DOHH2 (cell line): Measurements from ENCODE around the gene TMCC1.
"Not testable (repeated sequence)": the region's sequence is repeated elsewhere in the genome, so short reads cannot be mapped to it uniquely, and the experiment has no call there.

ENCODE experiments used
- H3F3A ChIP-seq: fragments of 200-600 bp; sonication (generic), shearing (Covaris generic); 2 replicates; pipeline ENCODE4 v1.6.0; 2016; ENCODE audit warnings: antibody characterized with exemption, mild to moderate bottlenecking; ENCODE audit not compliant: control insufficient read depth, insufficient read depth
- H3K27ac ChIP-seq: fragments of 200-600 bp; sonication (generic); 2 replicates; pipeline ENCODE4 v1.5.1; 2014; ENCODE audit warnings: low read depth, mild to moderate bottlenecking, low read length, moderate library complexity
- H3K27me3 ChIP-seq: fragments of 200-600 bp; sonication (generic); 2 replicates; pipeline ENCODE4 v1.6.1; 2014; ENCODE audit warnings: mild to moderate bottlenecking, low read length, mixed read lengths; ENCODE audit not compliant: control insufficient read depth
- H3K36me3 ChIP-seq: fragments of 200-600 bp; sonication (generic); 2 replicates; pipeline ENCODE4 v1.6.1; 2014; ENCODE audit warnings: mild to moderate bottlenecking, low read length, moderate library complexity, mixed read lengths; ENCODE audit not compliant: control insufficient read depth
- H3K4me1 ChIP-seq: fragments of 200-600 bp; sonication (generic); 2 replicates; pipeline ENCODE4 v1.6.1; 2014; ENCODE audit warnings: mild to moderate bottlenecking, low read length, mixed read lengths; ENCODE audit not compliant: control insufficient read depth
- H3K4me2 ChIP-seq: fragments of 200-600 bp; sonication (generic); 2 replicates; pipeline ENCODE4 v1.6.0; 2014; ENCODE audit warnings: mild to moderate bottlenecking, low read length, moderate library complexity
- H3K4me3 ChIP-seq: fragments of 200-600 bp; sonication (generic); 2 replicates; pipeline ENCODE4 v1.5.1; 2014; ENCODE audit warnings: mild to moderate bottlenecking, low read length, mixed read lengths
- H3K79me2 ChIP-seq: fragments of 200-600 bp; sonication (generic); 2 replicates; pipeline ENCODE4 v1.6.1; 2014; ENCODE audit warnings: mild to moderate bottlenecking, low read length, mixed read lengths; ENCODE audit not compliant: control insufficient read depth
- H3K9me2 ChIP-seq: fragments of 200-600 bp; sonication (generic); replicated peaks from 2 replicates; pipeline ENCODE4 v1.6.1; 2014; ENCODE audit warnings: mild to moderate bottlenecking, low read length, mixed read lengths; ENCODE audit not compliant: control insufficient read depth
- H3K9me3 ChIP-seq: fragments of 200-600 bp; sonication (generic); 2 replicates; pipeline ENCODE4 v1.6.1; 2014; ENCODE audit warnings: antibody characterized with exemption, low read length, mixed read lengths; ENCODE audit not compliant: control insufficient read depth, insufficient read depth
- H4K20me1 ChIP-seq: fragments of 200-600 bp; sonication (generic); 2 replicates; pipeline ENCODE4 v1.6.0; 2014; ENCODE audit warnings: low read depth, mild to moderate bottlenecking, antibody characterized with exemption, low read length, moderate library complexity; ENCODE audit not compliant: control insufficient read depth, insufficient read depth
- EZH2phosphoT487 ChIP-seq: fragments of 200-600 bp; sonication (generic); IDR thresholded peaks from 2 replicates; pipeline ENCODE4 v1.6.1; 2017; ENCODE audit warnings: borderline replicate concordance, mild to moderate bottlenecking, antibody characterized with exemption, low read length, moderate library complexity, mixed read lengths
- TF ChIP-seq, protein P1 (sequence below): fragments of 200-600 bp; sonication (generic); IDR thresholded peaks from one replicate; pipeline ENCODE4 v1.5.1; 2014; ENCODE audit warnings: antibody characterized with exemption, mild to moderate bottlenecking, low read depth, low read length; ENCODE audit not compliant: poor library complexity, severe bottlenecking

Gene TMCC1

DNA sequence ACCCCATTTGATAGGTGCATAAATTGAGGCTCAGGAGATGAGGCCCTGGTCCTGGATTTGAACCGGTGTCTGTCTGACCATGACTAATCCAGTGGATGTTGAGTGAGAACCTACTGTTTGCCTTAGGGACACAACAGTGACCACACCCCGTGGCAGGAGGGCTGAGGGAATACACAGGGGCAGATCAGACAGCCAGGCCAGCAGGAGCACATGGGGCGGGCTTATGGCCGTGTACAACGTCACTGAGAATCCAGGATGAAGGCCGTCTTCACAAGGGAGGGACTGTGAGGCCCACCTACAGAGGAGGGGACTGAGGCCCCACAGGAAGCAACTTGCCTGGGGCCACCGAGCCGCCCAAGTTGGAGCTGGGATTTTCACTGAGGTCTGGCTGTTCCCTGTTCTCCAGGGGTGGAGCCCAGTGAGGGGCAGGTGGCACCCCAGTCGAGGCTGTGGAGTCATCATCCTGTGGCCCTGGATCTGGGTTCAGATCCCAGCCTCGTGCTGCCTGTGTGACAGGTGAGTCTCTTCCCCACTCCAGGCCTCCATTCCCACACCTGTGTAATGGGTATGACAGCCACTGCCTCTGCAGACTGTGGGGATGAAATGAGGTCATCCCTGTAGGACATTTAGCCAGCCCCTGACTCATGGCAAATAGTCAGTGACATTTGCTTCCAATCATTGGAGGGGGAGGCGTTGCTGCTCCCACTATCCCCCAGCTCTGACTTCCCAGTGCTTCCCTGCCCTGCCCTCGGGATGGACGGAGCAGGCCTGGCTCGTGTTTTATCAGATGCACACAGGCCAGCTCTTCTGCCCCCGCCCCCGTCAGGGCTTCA is 280.8 kb downstream of the TMCC1 start:
- Histone ChIP-seq H3K9me3 (no peaks in the 10 kb centered on the region), H3K4me3 (no peak overlapping the region), H3K79me2 (no peaks in the 10 kb centered on the region), H4K20me1 (no peaks in the 10 kb centered on the region; the same call in 1 of the 2 replicates), H3F3A (no peaks in the 10 kb centered on the region), H3K4me2 (no peak overlapping the region), H3K27me3 (no peaks in the 10 kb centered on the region), H3K4me1 (peaks cover 13% of the 10 kb centered on the region), H3K9me2 (no peaks in the 10 kb centered on the region), H3K27ac (no peak overlapping the region), H3K36me3 (no peaks in the 10 kb centered on the region)
- TF ChIP-seq, protein P1, sequence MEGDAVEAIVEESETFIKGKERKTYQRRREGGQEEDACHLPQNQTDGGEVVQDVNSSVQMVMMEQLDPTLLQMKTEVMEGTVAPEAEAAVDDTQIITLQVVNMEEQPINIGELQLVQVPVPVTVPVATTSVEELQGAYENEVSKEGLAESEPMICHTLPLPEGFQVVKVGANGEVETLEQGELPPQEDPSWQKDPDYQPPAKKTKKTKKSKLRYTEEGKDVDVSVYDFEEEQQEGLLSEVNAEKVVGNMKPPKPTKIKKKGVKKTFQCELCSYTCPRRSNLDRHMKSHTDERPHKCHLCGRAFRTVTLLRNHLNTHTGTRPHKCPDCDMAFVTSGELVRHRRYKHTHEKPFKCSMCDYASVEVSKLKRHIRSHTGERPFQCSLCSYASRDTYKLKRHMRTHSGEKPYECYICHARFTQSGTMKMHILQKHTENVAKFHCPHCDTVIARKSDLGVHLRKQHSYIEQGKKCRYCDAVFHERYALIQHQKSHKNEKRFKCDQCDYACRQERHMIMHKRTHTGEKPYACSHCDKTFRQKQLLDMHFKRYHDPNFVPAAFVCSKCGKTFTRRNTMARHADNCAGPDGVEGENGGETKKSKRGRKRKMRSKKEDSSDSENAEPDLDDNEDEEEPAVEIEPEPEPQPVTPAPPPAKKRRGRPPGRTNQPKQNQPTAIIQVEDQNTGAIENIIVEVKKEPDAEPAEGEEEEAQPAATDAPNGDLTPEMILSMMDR = no peak
- TF ChIP-seq EZH2phosphoT487 = no peak

DNA sequence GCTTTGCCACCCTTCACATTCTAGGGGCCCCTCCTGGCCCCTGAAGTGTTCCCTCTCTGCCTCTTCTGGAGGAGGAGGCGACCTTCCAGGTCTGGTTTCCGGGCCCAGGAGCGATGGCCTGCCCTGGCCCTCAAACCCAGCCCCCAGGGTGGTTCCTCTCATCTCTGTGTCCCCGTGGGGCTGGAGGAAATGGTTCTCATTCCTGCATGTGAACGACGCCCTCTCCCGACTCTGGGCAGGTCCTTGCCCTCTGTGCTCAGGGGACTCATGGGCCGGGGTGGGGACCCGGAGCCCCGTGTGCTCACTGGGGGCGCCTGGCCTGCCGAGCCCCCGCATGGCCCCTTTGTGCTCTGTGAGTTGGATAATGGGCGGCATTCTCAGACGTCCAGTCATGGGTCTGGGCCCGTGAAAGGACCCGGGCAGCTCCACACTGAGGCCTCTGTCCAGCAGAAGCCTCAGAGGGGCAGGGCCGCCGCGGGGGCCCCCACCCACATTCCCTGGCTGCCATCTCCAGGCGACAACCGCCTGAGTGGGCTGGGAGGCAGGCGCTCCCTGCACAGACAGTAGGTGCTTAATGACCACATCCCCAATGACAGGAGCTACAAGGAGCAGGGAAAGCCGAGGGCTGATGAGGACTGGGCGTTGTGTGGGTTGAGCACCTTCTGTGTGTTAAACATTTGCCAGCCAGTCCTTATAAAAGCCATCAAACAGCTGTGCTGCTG is 281.5 kb downstream of the TMCC1 start:
- Histone ChIP-seq H3K79me2 (no peaks in the 10 kb centered on the region), H3K27ac (no peak overlapping the region), H4K20me1 (no peaks in the 10 kb centered on the region; the same call in 1 of the 2 replicates), H3K9me2 (no peaks in the 10 kb centered on the region), H3K4me2 (no peak overlapping the region), H3F3A (no peaks in the 10 kb centered on the region), H3K27me3 (peaks cover 6% of the 10 kb centered on the region), H3K36me3 (no peaks in the 10 kb centered on the region), H3K4me3 (no peak overlapping the region), H3K4me1 (peaks cover 19% of the 10 kb centered on the region), H3K9me3 (no peaks in the 10 kb centered on the region)
- TF ChIP-seq EZH2phosphoT487 = no peak
- TF ChIP-seq, protein P1 = no peak

- Histone ChIP-seq H3K4me2 (no peak overlapping the region), H3K27ac (no peak overlapping the region), H3K9me3 (no peaks in the 10 kb centered on the region)
Measured at GRCh38 chr3:129611446-129611800, 282.1 kb downstream of the TMCC1 start.

DNA sequence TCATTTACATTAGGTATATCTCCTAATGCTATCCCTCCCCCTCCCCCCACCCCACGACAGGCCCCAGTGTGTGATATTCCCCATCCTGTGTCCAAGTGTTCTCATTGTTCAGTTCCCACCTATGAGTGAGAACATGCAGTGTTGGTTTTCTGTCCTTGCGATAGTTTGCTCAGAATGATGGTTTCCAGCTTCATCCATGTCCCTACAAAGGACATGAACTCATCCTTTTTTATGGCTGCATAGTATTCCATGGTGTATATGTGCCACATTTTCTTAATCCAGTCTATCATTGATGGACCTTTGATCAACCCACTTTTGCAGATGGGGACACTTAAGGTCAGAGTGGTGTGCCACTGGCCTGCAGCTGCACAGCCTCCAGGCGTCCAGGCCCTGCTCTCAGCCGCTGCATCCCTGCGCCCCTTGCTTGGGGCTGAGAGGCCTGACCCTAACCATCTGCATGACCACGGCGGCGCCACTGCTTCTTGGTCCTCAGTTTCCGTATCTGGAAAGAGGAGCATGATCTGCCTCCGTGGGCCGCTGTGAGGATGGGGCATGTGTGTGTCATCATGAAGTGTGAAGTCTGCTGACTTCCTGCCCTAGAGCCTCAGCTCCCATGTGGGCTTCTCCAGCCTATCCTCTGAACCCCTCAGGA is 282.6 kb downstream of the TMCC1 start:
- Histone ChIP-seq H3K27me3 (peaks cover 12% of the 10 kb centered on the region), H3K4me1 (peaks cover 24% of the 10 kb centered on the region)
- H3K4me2 ChIP-seq, H3K9me3 ChIP-seq, H3K79me2 ChIP-seq, H3F3A ChIP-seq, H4K20me1 ChIP-seq, H3K4me3 ChIP-seq, H3K9me2 ChIP-seq, H3K27ac ChIP-seq, H3K36me3 ChIP-seq: not testable (repeated sequence)

More at GRCh38 chr3:129611446-129611800, 282.1 kb downstream of the TMCC1 start:
- Histone ChIP-seq H3F3A (no peaks in the 10 kb centered on the region), H3K4me1 (peaks cover 20% of the 10 kb centered on the region), H3K4me3 (no peak overlapping the region), H3K27me3 (peaks cover 8% of the 10 kb centered on the region), H4K20me1 (no peaks in the 10 kb centered on the region; the same call in 1 of the 2 replicates), H3K9me2 (no peaks in the 10 kb centered on the region), H3K79me2 (no peaks in the 10 kb centered on the region), H3K36me3 (no peaks in the 10 kb centered on the region)
- TF ChIP-seq EZH2phosphoT487 = no peak
- TF ChIP-seq, protein P1 = no peak
